22Rv1 (cell line): ENCODE results near the gene CCDC17.

Experiments used
- H3K27ac ChIP-seq: fragments of 450-650 bp; 2 replicates; pipeline ENCODE4 v1.5.1; 2017
- CTCF ChIP-seq: fragments of 450-650 bp; IDR thresholded peaks from 2 replicates; pipeline ENCODE4 v1.5.1; 2017; ENCODE audit warnings: mild to moderate bottlenecking
- ZFX ChIP-seq: fragments of 450-650 bp; IDR thresholded peaks from 2 replicates; pipeline ENCODE4 v1.6.1; 2017; ENCODE audit warnings: antibody characterized with exemption, borderline replicate concordance

Gene CCDC17

GRCh38 chr1:45659222-45659621 is 35.4 kb upstream of the CCDC17 start:
- no peak for TF ChIP-seq ZFX
- TF ChIP-seq CTCF, result no peak
- H3K27ac ChIP-seq, result no peak overlapping the region

GRCh38 chr1:45658171-45658570 is 34.3 kb upstream of the CCDC17 start:
- TF ChIP-seq ZFX, result no peak
- TF ChIP-seq CTCF, result no peak
- no peak overlapping the region for H3K27ac ChIP-seq

GRCh38 chr1:45656573-45657226 is 32.8 kb upstream of the CCDC17 start:
- H3K27ac ChIP-seq, result no peak overlapping the region
- TF ChIP-seq ZFX (no peak), CTCF (no peak)

- H3K27ac ChIP-seq, result no peak overlapping the region
- no peak for TF ChIP-seq CTCF
- no peak for TF ChIP-seq ZFX
These were observed 30.9 kb upstream of the CCDC17 start for GRCh38 chr1:45654540-45655280.

- no peak overlapping the region for H3K27ac ChIP-seq
- TF ChIP-seq ZFX, result no peak
- TF ChIP-seq CTCF, result no peak
These were observed 23.6 kb upstream of the CCDC17 start for GRCh38 chr1:45647248-45648021.

- H3K27ac ChIP-seq, result peak overlapping the region; percentile 33
- TF ChIP-seq CTCF, result no peak
These were observed 20.8 kb upstream of the CCDC17 start for GRCh38 chr1:45644661-45645060.

- TF ChIP-seq CTCF, result peak; percentile 47
- TF ChIP-seq ZFX, result no peak
- peak overlapping the region; percentile 33 for H3K27ac ChIP-seq
These were observed 20.1 kb upstream of the CCDC17 start for GRCh38 chr1:45643978-45644377.
